Retina (tissue), 1 donor: ENCODE measurements around the gene CD200.
"Not testable (repeated sequence)": the region's sequence is repeated elsewhere in the genome, so short reads cannot be mapped to it uniquely, and the experiment has no call there.

ENCODE experiments used
- DNase-seq: peaks from one replicate; pipeline ENCODE4 v3.0.0-alpha.2; 2016

The CD200 gene

DNA sequence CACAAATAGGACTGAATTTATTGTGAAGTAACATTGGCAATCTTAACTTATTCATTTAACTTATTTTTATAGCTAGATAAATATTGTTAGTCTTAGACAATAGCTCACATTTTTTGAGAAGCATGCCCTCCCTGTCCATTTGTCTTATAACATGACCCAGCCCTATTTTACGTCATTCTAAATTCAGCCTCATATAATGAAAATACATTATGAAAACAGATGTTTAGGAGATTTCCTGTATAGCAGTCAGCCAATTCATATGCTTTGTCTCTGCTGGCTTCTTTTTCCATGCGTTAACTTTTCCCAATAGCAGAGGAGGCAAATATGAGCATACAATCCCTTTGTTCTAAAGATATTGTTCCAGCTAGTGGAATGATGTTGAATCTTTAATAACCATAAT, 29.3 kb downstream of the CD200 start:
- no peak for DNase-seq

DNA sequence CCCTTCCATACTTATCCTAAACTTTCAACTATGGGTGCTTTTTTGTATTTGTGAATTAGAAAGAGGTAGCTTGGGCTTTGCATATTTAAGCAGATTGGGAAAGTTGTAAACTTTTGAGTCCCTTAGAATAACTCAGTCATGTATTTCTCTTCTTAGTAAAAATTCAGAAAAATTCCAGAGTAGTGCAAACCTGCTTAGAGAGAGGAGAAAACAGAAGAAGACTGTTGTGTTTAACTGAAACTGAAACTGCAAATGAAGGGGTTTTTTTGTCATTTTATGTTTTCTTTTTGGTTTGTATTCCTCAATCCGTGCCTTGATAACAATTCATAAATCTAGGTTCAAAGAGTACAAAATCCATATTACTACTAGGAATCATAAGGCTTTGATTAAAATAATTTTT, 31.3 kb downstream of the CD200 start:
- DNase-seq: no peak

DNA sequence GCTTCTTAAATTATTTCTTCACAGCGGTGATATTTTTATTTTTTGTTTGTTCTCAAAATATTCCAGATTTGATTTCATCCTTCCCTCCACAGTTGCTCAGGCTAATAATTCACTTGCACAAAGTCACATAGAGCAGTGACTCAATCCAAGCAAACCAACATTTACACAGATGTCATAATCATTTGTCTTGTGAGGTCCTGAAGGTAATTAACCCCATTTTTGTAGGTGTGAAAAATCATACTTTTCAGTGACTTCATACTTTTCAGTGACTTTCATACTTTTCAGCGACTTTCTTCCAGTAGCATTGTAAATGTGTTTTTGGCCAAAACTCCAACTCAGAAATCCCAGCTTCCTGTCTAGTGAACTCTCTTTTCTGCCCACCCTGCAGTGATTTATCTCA, 32.1 kb downstream of the CD200 start:
- DNase-seq: no peak

DNA sequence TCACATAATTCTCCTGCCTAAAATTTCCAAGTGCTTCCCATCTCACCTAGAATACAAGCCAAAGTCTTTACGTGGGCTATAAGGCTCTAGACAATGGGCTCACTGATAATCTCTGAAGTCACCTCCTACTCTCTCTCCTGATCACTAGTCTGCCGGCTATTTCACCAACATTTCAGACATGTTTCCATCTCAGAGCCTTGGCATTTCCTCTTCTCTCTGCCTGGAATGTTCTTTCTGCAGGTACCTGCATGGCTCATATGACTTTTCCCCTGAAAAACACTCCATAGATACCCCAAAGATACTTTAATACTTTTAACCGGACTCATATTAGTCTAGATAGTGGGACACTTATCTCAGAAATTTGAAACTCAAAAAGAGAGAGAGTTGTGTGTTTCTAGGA, 32.7 kb downstream of the CD200 start:
- DNase-seq: no peak

DNA sequence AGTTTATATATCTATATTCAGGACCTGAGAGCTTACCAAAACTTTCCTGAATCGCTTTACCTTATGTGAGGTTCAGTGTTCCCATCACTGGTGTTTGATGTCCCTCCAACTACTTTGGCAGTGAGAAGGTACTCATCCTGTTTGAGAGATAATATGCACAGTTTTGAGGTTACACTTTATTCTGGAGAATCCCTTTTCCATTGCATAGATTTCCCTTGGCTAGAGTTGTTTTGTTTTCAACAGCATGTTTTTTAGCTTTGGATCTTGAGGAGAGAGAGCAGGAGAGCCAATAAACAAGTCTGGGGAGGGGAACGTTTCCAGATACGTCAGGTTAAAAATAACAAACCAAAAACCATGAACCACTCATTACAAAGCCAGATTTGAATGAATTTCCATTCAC, 33.6 kb downstream of the CD200 start:
- DNase-seq: no peak

DNA sequence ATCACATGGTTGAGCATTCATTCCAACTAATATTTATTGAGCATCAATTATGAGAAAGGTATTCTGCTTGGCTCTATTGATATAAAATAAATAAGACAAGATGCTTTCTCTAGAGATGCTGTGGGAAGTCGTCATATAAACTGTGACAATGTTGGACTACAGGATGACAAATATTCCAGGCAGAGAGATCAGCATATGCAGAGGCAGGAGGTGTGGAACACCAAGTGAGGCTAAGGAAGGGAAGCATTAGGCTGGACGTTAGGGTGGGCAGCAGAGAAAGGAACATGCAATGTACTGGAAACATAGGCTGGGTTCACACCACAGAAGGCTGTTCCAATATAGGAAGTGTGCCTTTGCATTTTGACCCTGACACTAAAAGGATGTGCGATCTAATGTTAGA, 38.6 kb downstream of the CD200 start:
- no peak for DNase-seq

DNA sequence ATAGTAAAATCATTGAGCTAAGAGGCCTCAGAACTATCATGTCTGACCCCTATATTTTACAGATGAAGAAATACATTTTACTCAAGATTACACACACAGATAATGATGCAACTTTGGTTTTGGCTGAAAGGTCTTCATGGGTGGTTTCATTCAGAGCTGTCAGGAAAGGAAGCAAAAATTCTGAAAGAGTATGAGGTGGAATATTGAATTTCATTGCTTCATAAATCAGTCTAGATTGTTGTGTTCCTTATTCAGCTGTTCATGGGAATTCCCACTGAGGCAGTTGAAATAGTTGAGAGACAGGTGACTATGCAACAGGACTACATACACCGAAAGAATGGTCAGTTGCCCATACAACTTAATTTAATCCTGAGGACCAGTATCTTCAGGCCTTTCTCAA, 39.4 kb downstream of the CD200 start:
- no peak for DNase-seq

DNA sequence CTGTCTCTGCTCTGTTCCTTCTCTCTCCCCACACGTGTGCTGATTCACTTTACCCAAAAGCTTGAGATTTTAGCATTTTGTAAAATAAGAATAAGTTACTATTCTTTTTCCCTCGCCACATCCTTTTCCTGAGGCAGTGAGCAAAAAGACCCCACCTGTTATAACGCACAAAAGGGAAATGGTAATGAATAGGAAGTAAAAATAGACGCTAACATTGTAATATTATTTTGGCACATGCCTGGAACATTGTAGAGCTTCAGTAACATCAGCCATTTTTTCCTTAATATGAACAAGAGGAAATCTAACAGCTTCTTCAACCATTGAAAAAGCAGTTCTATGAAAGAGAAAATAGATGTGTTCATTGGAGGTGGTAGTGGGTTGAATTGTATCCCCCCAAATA, 40.5 kb downstream of the CD200 start:
- no peak for DNase-seq

DNA sequence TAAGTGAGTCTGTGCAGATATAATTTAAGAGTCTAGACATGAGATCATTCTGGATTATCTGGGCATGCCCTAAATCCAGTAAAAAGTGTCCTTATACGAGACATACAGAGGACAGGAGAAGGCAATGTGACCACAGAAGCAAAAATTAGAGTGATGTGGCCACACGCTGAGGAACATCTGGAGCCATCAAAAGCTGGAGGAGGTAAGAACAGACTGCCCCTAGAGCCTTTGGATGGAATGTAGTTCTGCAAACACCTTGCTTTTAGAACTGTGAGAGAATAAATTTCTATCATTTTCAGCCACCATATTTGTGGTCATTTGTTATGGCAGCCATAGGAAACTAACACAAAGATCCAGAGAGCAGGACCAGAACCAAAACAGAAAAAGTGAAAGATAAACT, 41.0 kb downstream of the CD200 start:
- no peak for DNase-seq

DNA sequence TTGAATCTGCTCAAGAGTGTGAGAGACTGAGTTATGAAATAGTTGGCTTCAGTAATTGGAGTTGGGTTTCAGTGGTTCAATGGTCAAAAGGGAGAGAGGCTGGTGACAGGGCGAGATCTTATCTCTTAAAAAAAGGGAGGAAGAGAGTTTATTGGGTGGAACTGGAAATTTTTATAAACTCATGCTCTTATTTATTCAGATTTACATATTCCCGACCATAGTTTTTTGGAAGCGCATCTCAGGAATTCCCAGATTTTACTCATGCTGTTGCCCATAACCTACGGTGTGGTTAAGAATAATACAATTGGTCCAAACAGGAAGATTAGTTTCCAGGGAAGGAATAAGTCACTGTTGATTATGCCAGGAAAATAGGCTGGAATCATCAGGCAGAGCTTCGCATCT, 41.4 kb downstream of the CD200 start:
- DNase-seq: no peak

DNA sequence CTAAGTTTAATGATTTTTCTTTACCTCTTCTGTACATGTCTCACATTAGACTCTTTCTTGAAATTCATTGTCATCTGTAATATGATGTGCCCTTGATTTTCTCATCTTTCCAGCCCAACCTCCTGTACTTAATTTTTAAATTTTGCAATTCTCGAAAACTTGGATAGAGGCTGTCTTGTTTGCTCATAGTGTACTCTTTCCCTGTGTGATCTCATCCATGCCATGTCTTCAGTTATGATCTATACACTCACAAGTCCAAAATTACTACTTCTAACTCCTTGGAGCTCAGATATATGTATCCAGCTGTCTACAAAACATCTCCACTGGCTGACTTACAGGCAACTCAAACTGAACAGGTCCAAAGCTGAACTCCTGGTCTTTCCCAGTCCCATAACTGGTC, 42.2 kb downstream of the CD200 start:
- no peak for DNase-seq

DNA sequence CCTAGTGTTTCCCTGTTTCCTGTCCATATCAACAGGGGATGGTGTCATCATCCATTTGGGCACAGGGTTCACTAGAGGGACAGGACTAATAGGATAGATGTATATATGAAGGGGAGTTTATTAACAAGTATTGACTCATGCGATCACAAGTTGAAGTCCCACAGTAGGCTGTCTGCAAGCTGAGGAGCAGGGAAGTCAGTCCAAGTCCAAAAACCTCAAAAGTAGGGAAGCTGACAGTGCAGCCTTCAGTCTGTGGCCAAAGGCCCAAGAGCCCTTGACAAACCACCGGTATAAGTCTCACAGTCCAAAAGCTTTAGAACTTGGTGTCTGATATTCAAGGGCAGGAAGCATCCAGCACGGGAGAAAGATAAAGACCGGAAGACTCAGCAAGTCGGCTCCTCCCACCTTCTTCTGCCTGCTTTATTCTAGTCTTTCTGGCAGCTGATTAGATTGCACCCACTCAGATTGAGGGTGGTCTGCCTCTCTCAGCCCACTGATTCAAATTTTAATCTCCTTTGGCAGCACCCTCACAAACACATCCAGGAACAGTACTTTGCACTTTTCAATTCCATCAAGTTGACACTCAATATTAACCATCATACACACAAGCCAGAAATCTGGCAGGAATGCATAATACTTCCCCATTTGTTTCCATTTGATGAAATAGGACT, 43.4 kb downstream of the CD200 start:
- no peak for DNase-seq

DNA sequence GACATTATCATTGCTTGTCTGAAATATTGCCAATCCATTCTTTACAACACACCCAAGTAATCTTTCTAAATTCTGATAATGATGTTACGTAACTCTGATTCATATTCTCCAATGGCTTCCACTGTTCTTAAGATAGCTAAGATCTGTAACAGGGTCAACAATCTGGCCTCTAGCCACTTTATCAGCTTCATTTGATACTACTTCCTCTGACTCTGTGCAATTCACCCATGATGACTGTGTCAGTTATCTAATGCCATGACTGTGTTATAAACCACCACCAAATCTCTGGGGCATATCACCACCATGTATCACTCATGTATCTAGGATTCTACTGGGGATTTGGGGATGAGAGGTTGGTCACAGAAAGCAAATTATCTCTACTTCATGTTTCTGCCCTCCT, 44.0 kb downstream of the CD200 start:
- no peak for DNase-seq

DNA sequence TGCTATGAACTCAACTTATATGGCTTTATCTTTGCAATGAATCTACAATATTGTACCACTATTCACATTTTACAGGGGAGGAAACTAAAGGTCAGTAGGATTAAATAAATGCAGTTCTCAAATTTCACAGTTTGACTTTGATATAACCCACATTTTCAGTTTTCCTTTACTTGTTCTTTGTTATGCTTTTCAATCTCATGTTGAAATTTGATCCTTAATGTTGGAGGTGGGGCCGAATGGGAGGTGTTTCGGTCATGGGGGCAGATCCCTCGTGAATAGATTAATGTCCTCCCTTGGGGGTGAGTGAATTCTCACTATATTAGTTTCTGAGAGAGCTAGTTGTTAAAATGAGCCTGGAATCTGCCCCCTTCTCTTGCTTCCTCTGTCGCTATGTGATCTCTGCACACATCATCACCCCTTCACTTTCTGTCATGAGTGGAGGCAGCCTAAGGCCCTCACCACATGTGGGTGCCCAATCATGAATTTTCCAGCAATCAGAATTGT, 44.7 kb downstream of the CD200 start:
- no peak for DNase-seq

DNA sequence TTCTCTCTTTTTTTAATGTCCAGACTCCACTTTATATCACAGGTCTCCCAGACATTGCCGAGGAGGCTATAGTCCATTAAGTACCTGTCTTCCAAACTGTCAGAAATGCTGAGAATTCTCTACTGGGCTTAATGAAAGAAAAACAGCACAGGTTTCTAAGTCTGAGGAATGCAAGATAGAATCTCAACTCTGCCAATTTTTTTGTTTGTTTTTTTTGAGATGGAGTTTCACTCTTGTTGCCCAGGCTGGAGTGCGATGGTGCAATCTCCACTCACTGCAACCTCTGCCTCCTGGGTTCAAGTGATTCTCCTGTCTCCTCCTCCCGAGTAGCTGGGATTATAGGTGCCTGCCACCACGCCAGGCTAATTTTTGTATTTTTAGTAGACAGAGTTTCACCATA, 45.4 kb downstream of the CD200 start:
- not testable (repeated sequence) for DNase-seq

DNA sequence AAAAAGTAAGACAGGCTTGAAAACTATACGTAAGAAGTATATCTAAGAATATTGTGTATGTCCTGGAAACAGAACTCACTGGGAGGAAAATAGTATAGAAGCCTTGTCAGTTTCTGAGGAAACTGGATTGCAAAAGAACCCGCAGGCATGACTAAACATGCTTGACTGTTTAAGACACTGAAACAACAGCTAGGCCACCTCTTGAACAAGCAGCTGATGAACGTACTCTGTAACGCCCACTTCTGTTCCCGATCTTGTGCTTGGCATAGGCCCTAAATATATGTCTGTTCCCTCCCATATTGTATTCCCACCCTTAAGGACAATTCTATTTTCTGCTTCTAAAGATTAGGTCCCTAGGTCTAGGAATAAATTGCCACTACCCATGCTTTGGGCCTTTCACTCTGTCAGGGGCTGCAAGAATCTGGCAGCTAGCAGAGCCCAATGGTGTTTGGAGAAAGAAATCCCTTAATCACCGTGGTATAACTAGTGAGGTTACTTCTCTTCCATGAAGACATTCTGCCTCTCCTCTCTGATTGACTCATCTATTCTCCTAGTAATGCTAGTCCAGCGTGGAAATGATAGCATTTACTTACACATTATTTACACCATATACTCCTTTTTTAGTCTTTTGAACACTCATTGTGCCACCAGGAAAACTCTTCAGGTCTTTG, 46.2 kb downstream of the CD200 start:
- no peak for DNase-seq

DNA sequence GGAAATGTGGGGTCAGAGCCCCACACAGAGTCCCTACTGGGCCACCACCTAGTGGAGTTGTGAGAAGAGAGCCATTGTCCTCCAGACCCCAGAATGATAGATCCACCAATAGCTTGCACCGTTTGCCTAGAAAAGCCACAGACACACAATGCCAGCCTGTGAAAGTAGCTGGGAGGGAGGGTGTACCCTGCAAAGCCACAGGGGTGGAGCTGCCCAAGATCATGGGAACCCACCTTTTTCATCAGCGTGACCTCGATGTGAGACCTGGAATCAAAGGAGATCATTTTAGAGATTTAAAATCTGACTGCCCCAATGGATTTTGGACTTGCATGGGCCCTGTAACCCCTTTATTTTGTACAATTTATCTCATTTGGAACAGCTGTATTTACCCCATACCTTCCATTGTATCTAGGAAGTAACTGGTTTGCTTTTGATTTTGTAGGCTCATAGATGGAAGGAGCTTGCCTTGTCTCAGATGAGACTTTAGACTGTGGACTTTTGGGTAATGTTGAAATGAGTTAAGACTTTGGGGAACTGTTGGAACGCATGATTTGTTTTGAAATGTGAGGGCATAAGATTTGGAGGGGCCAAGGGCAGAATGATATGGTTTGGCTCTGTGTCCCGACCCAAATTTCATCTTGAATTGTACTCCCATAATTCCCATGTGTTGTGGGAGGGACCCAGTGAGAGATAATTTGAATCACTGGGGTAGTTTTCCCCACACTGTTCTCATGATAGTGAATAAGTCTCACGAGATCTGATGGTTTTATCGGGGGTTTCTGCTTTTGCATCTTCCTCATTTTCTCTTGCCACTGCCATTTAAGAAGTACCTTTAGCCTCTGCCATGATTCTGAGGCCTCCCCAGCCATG, 49.0 kb downstream of the CD200 start:
- DNase-seq: no peak

DNA sequence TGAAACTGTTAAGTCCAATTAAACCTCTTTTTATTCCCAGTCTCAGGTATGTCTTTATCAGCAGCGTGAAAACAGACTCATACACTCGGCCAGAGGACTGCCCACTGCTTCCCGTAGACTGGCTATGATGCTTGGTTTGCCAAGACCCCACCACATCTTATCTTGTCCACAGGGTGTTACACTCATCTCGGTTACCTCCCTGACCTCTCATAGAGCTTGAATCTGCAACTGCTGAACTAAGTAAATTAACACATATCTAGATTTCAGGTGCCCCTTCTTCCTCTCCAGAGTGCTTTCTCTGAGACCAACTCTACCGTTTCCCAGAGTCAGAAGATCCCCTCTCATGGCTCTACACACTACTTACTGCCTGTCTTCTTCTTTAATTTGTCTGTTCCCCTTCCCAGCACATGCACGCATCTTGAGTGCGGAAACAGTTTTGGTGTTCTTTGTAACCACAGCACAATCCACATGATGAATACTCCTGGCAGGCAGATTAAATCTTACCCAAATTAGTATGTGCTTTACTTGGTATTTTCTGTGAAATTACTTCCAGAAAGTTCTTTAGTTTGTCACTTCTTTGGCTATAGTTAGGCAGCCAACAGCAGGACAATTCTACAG, 49.7 kb downstream of the CD200 start:
- DNase-seq: no peak

DNA sequence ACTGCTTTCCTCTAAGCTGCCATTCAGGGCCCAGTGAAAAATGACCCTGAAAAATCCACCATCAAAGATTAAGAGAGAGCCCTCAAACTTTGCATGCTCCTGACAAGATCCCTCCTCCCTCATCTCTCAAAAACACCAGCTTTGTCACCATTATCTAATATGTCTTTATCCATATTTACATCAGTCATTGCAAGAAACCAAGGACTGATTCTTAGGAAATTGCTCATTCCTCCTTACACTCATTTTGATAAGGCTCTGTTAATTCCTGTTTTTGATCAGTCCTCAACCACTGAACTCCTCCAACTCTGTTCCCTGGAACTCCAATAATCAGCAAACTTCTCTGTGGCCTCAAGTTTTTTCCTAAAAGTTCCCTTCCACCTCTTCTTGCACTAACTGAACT, 51.8 kb downstream of the CD200 start:
- DNase-seq: no peak

DNA sequence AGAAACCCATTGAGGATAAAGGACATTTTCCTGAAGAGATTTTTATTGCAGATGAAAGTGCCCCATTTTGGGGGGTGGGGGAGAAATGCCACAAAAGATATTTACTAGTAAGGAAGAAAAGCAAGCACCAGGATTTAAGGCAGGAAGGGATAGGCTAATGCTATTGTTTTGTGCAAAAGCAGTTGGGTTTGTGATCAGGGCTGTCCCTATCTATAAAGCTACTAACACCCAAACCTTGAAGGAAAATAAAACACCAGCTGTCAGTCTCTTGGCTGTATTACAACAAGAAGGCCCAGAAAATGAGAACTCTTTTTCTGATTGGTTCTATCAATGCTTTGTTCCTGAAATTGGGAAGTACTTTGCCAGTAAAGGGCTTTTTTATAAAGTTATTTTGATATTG, 56.0 kb downstream of the CD200 start:
- DNase-seq: no peak

DNA sequence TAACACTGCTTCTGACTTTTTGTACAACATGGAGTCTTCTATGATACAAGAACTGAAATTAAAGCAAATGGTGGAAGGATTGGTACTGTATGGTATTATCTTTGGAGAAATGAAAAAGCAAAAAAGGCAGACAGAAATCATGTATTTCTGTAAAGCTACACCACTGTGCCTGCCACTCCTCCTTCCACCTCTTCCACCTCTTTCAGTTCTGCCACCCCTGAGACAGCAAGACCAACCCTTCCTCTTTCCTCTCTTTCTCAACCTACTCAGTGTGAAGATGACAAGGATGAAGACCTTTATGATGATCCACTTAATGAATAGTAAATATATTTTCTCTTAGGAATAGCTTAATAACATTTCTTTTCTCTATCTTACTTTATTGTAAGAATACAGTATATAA, 57.0 kb downstream of the CD200 start:
- DNase-seq: no peak

DNA sequence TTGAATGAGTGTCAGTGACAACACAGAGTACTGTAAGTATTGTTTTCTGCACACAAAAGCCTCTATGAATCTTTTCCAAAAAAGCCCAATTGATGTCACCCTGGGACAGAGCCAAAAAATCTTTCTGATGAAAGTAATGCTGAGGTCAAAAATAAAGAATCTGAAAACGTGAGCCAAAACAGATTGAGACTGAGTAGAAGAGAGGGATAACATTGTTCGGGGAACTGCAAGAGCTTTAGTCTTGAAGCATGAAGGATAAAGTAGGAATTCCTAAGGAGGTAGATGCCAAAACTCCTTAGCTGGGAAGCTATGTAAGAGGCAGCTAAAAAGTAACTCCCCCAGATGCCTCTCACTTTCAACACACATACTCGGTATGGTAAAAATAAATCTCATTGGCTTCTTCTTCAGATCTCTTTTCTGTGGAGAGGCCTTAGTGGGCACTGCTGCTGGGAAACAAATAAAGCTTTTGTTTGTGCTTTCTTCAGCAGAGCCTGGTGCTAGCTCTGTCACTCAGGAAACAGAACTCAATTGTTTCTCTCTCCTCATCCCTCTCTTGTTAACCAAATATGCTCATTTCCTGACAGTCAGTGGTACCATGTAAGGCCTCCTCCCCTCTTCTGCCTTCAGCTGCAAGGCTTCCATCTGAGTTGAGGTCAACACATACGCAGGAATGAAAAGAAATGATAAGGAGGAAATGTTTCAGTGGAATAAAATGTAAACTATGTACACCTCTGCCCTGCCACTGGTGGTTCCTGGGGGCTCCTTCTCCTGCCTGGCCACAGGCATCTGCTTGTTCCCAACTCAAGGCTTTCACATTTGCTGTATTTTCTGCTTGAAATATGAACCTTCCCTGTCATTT, 58.1 kb downstream of the CD200 start:
- DNase-seq: no peak
